ENCODE data around the gene SEPTIN6. TPM values are rescaled to one million over a fixed set of nuclear protein-coding genes. Genes with fewer than 3 reads are reported as not detected.
"Not testable (repeated sequence)": the region's sequence is repeated elsewhere in the genome, so short reads cannot be mapped to it uniquely, and the experiment has no call there.

The SEPTIN6 gene
- total RNA-seq, 2 donors from 2014 or later, result 4.9 to 6.7 TPM

DNA sequence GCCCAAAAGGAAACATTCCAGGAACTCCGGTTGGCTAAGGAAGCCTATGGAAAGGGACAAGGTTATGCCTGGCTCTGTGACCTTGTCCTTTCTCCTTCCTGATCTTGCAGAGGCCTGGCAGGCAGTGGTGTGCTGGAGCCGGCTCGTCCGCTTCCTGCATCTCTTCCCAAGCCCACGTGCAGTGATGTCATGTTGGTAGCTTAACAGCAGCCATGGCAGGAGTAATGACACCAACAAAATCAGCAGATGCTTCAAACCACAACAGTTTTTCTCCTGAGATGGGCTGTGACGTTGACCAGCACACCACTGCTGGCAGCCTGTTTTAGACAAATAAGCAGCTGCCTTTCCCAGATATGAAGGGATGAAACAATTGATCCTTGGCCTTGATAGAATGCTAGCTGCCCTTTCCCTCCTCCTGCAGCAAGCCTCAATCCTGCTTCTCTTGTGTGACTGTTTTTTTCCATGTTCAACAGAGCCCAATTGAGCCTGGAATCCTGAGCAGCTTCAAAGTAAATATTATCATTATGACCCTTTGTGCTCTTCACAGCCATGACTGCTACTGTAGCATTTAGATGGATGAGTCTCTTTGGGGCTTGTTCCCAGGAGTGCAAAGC, 23.4 kb downstream of the SEPTIN6 start:
- DNase-seq (peak in 3 of 4 donors; percentile 18 to 45 (median 37)), ATAC-seq (peak; percentile 53)
- peak overlapping the region in 2 of 4 donors; percentile 6 to 21 for H3K27ac ChIP-seq
- H3K4me1 ChIP-seq, result peaks cover 20% of the 10 kb centered on the region
- intact Hi-C loops (cut with DNase I), result no loop called here
- H3K4me3 ChIP-seq, result no peak overlapping the region
- WGBS, 2 donors, result 27% methylated on average over 6 of the region's 6 CpGs; no CpG with 5 or more reads in 1 of the 2 donors
- H3K36me3 ChIP-seq (replicated peaks in 1 of 2; ENCODE audit: insufficient read depth in 1 of 2, low read depth in 2 of 2), result no peaks in the 10 kb centered on the region
- no peak for TF ChIP-seq POLR2A (IDR thresholded peaks at IDR 0.05)
- TF ChIP-seq CTCF (IDR thresholded peaks at IDR 0.05), result no peak
- H3K9me3 ChIP-seq, result no peaks in the 10 kb centered on the region
- no peaks in the 10 kb centered on the region for H3K27me3 ChIP-seq

DNA sequence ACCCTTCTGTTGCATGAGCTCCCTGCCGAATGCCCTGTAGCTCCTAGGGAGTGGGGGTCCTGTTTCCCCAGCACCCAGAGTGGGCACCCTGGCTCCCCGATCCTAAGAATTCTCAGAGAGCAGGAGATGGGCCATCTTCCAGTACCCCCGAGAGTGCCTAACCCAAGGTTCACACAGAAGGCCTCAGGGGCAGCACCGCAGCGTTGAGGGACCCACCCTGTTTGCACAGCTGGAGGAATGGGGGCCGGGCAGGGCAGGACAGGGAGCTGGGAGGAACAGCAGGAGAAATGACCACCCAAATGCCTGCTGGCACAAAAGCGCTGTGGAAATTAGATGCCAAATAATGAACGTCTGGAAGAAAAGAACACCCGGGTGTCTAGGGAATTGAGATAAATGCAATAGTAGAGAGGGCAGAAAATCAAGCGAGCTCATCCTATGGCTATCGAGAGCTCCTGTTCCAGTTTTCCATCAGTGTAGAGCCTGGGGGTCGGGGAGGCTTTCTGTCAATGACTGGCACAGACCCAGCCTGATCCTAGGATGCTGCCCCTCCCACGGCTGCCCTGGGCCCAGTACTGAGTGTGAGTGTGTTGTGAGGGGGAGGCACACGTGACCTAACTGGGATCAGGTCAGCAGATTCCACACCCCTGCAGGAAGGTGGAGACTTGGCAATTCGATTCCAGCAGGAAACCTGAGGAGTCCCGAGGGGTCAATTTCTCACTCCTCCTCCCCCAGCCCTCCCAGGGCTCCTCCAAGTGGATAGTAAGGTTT, 25.7 kb downstream of the SEPTIN6 start:
- DNase-seq, result no peak
- Histone ChIP-seq H3K9me3 (no peaks in the 10 kb centered on the region), H3K4me3 (no peak overlapping the region), H3K27ac (no peak overlapping the region), H3K4me1 (peaks cover 11% of the 10 kb centered on the region), H3K36me3 (replicated peaks in 1 of 2; ENCODE audit: insufficient read depth in 1 of 2, low read depth in 2 of 2) (no peaks in the 10 kb centered on the region), H3K27me3 (no peaks in the 10 kb centered on the region)
- WGBS, 2 donors, result 82 to 83% methylated on average over 9 to 10 of the region's 16 CpGs
- intact Hi-C loops (cut with DNase I), result no loop called here
- no peak for TF ChIP-seq POLR2A (IDR thresholded peaks at IDR 0.05)
- TF ChIP-seq CTCF (IDR thresholded peaks at IDR 0.05), result no peak
- no peak for ATAC-seq

- H3K36me3 ChIP-seq (replicated peaks in 1 of 2; ENCODE audit: insufficient read depth in 1 of 2, low read depth in 2 of 2); H3K27ac ChIP-seq; H3K27me3 ChIP-seq; intact Hi-C loops (cut with DNase I); DNase-seq; ATAC-seq; H3K4me3 ChIP-seq; H3K9me3 ChIP-seq; H3K4me1 ChIP-seq: not testable (repeated sequence)
- 86 to 98% methylated on average over 4 to 8 of the region's 9 CpGs for WGBS, 2 donors
Observed at GRCh38 chrX:119664877-119665276, 28.1 kb downstream of the SEPTIN6 start.

DNA sequence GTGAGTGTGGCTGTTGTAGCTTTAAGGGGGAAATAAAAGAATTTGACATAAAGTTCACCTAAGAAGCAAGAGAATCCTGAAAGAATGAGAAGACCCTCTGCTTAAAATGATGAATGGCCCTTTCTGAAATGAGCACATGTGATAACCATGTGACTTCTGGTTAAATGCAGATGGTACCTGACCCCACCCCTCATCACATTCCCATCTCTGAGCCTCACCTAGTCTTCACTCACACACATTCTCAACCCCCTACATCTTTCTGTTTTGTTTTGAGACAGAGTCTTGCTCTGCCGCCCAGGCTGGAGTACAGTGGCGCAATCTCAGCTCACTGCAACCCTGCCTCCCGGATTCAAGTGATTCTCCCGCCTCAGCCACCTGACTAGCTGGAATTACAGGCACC, 31.5 kb downstream of the SEPTIN6 start:
- TF ChIP-seq POLR2A (IDR thresholded peaks at IDR 0.05) (no peak), CTCF (IDR thresholded peaks at IDR 0.05) (no peak)
- Histone ChIP-seq H3K4me3 (no peak overlapping the region), H3K36me3 (replicated peaks in 1 of 2; ENCODE audit: insufficient read depth in 1 of 2, low read depth in 2 of 2) (no peaks in the 10 kb centered on the region), H3K4me1 (peaks cover 1% of the 10 kb centered on the region), H3K27me3 (no peaks in the 10 kb centered on the region), H3K9me3 (no peaks in the 10 kb centered on the region), H3K27ac (no peak overlapping the region)
- intact Hi-C loops (cut with DNase I), result no loop called here
- no peak for ATAC-seq
- 90 to 91% methylated on average over 4 of the region's 4 CpGs for WGBS, 2 donors
- DNase-seq, result no peak

GRCh38 chrX:119659522-119659921, 33.4 kb downstream of the SEPTIN6 start:
- no peak for TF ChIP-seq CTCF (IDR thresholded peaks at IDR 0.05)
- no peak for TF ChIP-seq POLR2A (IDR thresholded peaks at IDR 0.05)
- intact Hi-C loops (cut with DNase I), result no loop called here
- Histone ChIP-seq H3K27me3 (no peaks in the 10 kb centered on the region), H3K4me3 (no peak overlapping the region), H3K9me3 (no peaks in the 10 kb centered on the region), H3K27ac (no peak overlapping the region), H3K36me3 (replicated peaks in 1 of 2; ENCODE audit: insufficient read depth in 1 of 2, low read depth in 2 of 2) (no peaks in the 10 kb centered on the region), H3K4me1 (peaks cover 12% of the 10 kb centered on the region)
- no peak for DNase-seq
- no peak for ATAC-seq
